B cell (primary cell): ENCODE measurements around the gene DENND5B. TPM values are rescaled to one million over a fixed set of nuclear protein-coding genes. Genes with fewer than 3 reads are reported as not detected.

Experiments
- ATAC-seq: fragments of 200-7000 bp; cut with Tn5 transposase; one replicate; pipeline ENCODE4 v1.10.0; 2021; ENCODE audit warnings: low read depth, mild to moderate bottlenecking, moderate number of reproducible peaks, moderate library complexity
- CTCF ChIA-PET: fragments of 350-600 bp; sonication (Branson Sonifier 250); formaldehyde crosslinking; loops from one replicate; lab custom pipeline; 2021; ENCODE audit warnings: antibody characterized with exemption, inconsistent platforms; lab: Charles Lee
- POLR2A ChIA-PET: fragments of 350-600 bp; sonication (Branson Sonifier 250); formaldehyde crosslinking; loops from one replicate; lab custom pipeline; 2021; ENCODE audit warnings: antibody characterized with exemption; lab: Charles Lee
- DNase-seq: peaks from one replicate; pipeline ENCODE4 v3.0.0; 2013
- H2AFZ ChIP-seq: 2 replicates; pipeline ENCODE4 v1.6.1; 2012; ENCODE audit warnings: mild to moderate bottlenecking, low read depth, low read length; ENCODE audit not compliant: insufficient read depth, poor library complexity, severe bottlenecking
- H3K27ac ChIP-seq, 2 donors: 1 replicate in 1 of 2; 2 replicates in 1 of 2; pipeline ENCODE4 v1.5.1; 2012 to 2013; ENCODE audit warnings: low read length in 2 of 2, mild to moderate bottlenecking in 2 of 2, moderate library complexity in 1 of 2
- H3K27me3 ChIP-seq, 4 experiments: fragments of 200-600 bp in 1 of 4; sonication (generic) in 1 of 4; replicated peaks in 1 of 4; 1 replicate in 2 of 4; 2 replicates in 2 of 4; pipeline versions ENCODE4 v1.6.1 to v1.7.0; 2013 to 2016; ENCODE audit warnings: low read length in 3 of 4, mild to moderate bottlenecking in 2 of 4, mixed read lengths in 1 of 4, moderate library complexity in 1 of 4; ENCODE audit not compliant: insufficient read depth in 4 of 4, control insufficient read depth in 3 of 4; ENCODE audit errors: control extremely low read depth in 1 of 4
- H3K36me3 ChIP-seq, 2 experiments: replicated peaks in 1 of 2; 1 replicate in 1 of 2; 2 replicates in 1 of 2; pipeline versions ENCODE4 v1.6.1 to v1.7.1; 2013; ENCODE audit warnings: low read length in 1 of 2; ENCODE audit not compliant: insufficient read depth in 2 of 2, control insufficient read depth in 1 of 2; ENCODE audit errors: control extremely low read depth in 1 of 2, extremely low read depth in 1 of 2
- H3K4me1 ChIP-seq, 2 donors: fragments of 200-600 bp in 1 of 2; sonication (generic) in 1 of 2; 1 replicate in 1 of 2; 2 replicates in 1 of 2; pipeline versions ENCODE4 v1.5.1 to v1.6.1; 2013 to 2017; ENCODE audit warnings: low read length in 2 of 2; ENCODE audit not compliant: control insufficient read depth in 2 of 2, insufficient read depth in 2 of 2
- H3K4me2 ChIP-seq: replicated peaks from 2 replicates; pipeline ENCODE3; 2012; ENCODE audit warnings: mild to moderate bottlenecking, low read depth, low read length; ENCODE audit not compliant: poor library complexity, severe bottlenecking
- H3K4me3 ChIP-seq, 5 experiments: fragments of 200-600 bp in 1 of 5; sonication (generic) in 1 of 5; 1 replicate in 3 of 5; 2 replicates in 2 of 5; pipeline versions ENCODE4 v1.5.1 to v1.7.0; 2011 to 2016; ENCODE audit warnings: low read length in 4 of 5, mild to moderate bottlenecking in 4 of 5, low read depth in 2 of 5, control low read depth in 1 of 5, moderate library complexity in 1 of 5; ENCODE audit not compliant: insufficient read depth in 1 of 5; ENCODE audit errors: control extremely low read depth in 1 of 5, extremely low read depth in 1 of 5
- H3K79me2 ChIP-seq: fragments of 200-600 bp; sonication (generic); one replicate; pipeline ENCODE4 v1.6.0; 2016; ENCODE audit warnings: low read length; ENCODE audit not compliant: control insufficient read depth, insufficient read depth
- H3K9ac ChIP-seq: fragments of 200-600 bp; sonication (generic); 2 replicates; pipeline ENCODE4 v1.6.1; 2017; ENCODE audit warnings: mild to moderate bottlenecking, low read length, moderate library complexity
- H3K9me3 ChIP-seq, 3 donors: one replicate each; pipeline versions ENCODE4 v1.6.1 to v1.7.1; 2013; ENCODE audit warnings: low read length in 2 of 3; ENCODE audit not compliant: control insufficient read depth in 2 of 3, insufficient read depth in 1 of 3; ENCODE audit errors: control extremely low read depth in 1 of 3
- H4K20me1 ChIP-seq: 2 replicates; pipeline ENCODE4 v1.6.0; 2012; ENCODE audit warnings: mild to moderate bottlenecking, low read length; ENCODE audit not compliant: insufficient read depth, control insufficient read depth, poor library complexity, severe bottlenecking
- H3K27ac Mint-ChIP-seq: one replicate; pipeline ENCODE4 v1.8.0; 2021; ENCODE audit warnings: mixed read lengths
- H3K27me3 Mint-ChIP-seq: one replicate; pipeline ENCODE4 v1.8.0; 2021; ENCODE audit warnings: mixed read lengths
- H3K4me1 Mint-ChIP-seq: one replicate; pipeline ENCODE4 v1.8.0; 2021; ENCODE audit warnings: mixed read lengths
- H3K4me3 Mint-ChIP-seq: one replicate; pipeline ENCODE4 v1.8.0; 2021; ENCODE audit warnings: mixed read lengths
- H3K9me3 Mint-ChIP-seq: one replicate; pipeline ENCODE4 v1.8.0; 2022; ENCODE audit warnings: mixed read lengths; ENCODE audit not compliant: insufficient read depth
- EZH2 ChIP-seq: IDR thresholded peaks from 2 replicates; pipeline ENCODE4 v1.6.1; 2012; ENCODE audit warnings: borderline replicate concordance, low read depth, mild to moderate bottlenecking, moderate library complexity, low read length; ENCODE audit not compliant: insufficient read depth, poor library complexity, severe bottlenecking
- WGBS: methylation state at CpG from one replicate; pipeline ENCODE4 v1.1.5; 2013; ENCODE audit warnings: missing lambda C conversion rate; ENCODE audit not compliant: insufficient coverage; 5-methylcytosine and 5-hydroxymethylcytosine counted together
- intact Hi-C: fragments of 100-400 bp; cut with micrococcal nuclease; formaldehyde crosslinking; loops from one replicate; pipeline ENCODE4 v1.10.0; 2022
- polyA plus RNA-seq: library from polyadenylated mRNA; depleted of rRNA; stranded (reverse); fragments of >200 nt; gene quantifications from 2 replicates; pipeline ENCODE4 v1.2.3, GENCODE V29; 2012
- total RNA-seq, 2 donors: library from RNA; stranded (reverse); fragments of 120-200 nt in 1 of 2; gene quantifications; 1 replicate in 1 of 2; 2 replicates in 1 of 2; pipeline versions ENCODE4 v1.2.3 to v1.2.4, GENCODE V29; 2013 to 2022
- TF ChIP-seq, protein P1 (sequence below): fragments of 200-600 bp; IDR thresholded peaks from one replicate; pipeline ENCODE4 v1.8.0; 2022; ENCODE audit warnings: antibody characterized with exemption, mild to moderate bottlenecking

The DENND5B gene
- total and polyA plus RNA-seq, 2 donors (not counting 1 experiment from before 2014, with no cell fraction given), result 18.7 to 55.3 TPM

DNA sequence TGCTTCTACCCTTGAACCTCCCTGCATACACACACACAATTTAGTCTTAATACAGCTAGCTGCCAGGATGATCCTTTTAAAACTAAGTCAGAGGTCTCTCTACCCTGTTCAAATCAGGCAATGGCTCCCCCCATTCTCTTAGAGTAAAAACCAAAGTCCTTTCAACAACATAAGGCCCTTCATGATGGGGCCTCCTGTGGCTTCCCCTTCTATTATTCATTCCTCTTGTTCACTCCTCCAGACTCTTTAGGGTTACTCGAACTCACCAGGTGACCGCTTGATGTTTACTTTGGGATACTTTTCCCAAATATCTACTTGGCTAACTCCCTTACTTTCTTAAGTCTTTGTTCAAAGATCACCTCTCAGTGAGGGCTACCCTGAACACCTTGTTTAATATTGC is 30.4 kb downstream of the DENND5B start:
- Histone ChIP-seq H3K9ac (no peak overlapping the region), H4K20me1 (peaks cover 68% of the 10 kb centered on the region), H3K27me3 (no peaks in the 10 kb centered on the region), H3K9me3 (peaks cover 0 to 16% (median 2%) of the 10 kb centered on the region in 3 donors), H3K79me2 (peaks cover 98% of the 10 kb centered on the region), H3K27ac (no peak overlapping the region), H3K4me2 (no peak overlapping the region), H3K4me3 (no peak overlapping the region), H2AFZ (no peak overlapping the region), H3K36me3 (peaks cover 0 to 3% of the 10 kb centered on the region in 2 experiments), H3K4me1 (peaks cover 17 to 29% of the 10 kb centered on the region in 2 donors)
- Mint-ChIP-seq H3K27me3 (no peaks in the 10 kb centered on the region), H3K4me1 (peaks cover 56% of the 10 kb centered on the region), H3K9me3 (no peaks in the 10 kb centered on the region), H3K4me3 (no peak overlapping the region), H3K27ac (no peak overlapping the region)
- DNase-seq (no peak), ATAC-seq (no peak)
- 83% methylated on average over 2 of the region's 2 CpGs for WGBS
- intact Hi-C loops, result loop anchor here (5.0 kb wide), 1 partner anchor 33 kb away; no protein-coding TSS in a partner anchor
- CTCF ChIA-PET, result no interaction called here
- POLR2A ChIA-PET, result no interaction called here
- TF ChIP-seq, protein P1, sequence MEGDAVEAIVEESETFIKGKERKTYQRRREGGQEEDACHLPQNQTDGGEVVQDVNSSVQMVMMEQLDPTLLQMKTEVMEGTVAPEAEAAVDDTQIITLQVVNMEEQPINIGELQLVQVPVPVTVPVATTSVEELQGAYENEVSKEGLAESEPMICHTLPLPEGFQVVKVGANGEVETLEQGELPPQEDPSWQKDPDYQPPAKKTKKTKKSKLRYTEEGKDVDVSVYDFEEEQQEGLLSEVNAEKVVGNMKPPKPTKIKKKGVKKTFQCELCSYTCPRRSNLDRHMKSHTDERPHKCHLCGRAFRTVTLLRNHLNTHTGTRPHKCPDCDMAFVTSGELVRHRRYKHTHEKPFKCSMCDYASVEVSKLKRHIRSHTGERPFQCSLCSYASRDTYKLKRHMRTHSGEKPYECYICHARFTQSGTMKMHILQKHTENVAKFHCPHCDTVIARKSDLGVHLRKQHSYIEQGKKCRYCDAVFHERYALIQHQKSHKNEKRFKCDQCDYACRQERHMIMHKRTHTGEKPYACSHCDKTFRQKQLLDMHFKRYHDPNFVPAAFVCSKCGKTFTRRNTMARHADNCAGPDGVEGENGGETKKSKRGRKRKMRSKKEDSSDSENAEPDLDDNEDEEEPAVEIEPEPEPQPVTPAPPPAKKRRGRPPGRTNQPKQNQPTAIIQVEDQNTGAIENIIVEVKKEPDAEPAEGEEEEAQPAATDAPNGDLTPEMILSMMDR, result no peak
- no peak for TF ChIP-seq EZH2

DNA sequence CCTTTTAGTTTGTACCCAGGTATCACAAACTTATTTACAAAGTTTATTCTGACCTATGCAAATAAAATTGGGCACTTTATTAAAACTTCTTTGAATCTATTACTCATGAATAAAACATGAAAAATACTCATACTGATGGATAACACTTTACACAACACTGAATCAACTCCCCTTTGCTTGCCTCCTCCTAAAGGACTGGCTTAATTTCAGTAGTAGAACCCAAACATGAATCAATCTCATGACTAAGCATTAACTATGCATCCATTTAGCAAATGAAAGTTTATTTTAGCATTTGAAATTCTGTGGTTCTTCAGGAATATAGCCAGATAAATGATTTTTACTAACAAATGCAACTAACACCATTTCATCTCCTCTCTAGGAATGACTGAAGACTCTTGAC is 32.4 kb downstream of the DENND5B start:
- H3K36me3 ChIP-seq, result peaks cover 0 to 3% of the 10 kb centered on the region in 2 experiments

More for the DNA sequence above, 32.4 kb downstream of the DENND5B start:
- Histone ChIP-seq H3K4me3 (no peak overlapping the region), H2AFZ (no peak overlapping the region), H3K27me3 (no peaks in the 10 kb centered on the region), H4K20me1 (peaks cover 62% of the 10 kb centered on the region), H3K9me3 (peaks cover 0 to 18% (median 2%) of the 10 kb centered on the region in 3 donors), H3K4me2 (no peak overlapping the region), H3K27ac (no peak overlapping the region), H3K9ac (no peak overlapping the region), H3K4me1 (peaks cover 16% of the 10 kb centered on the region in 2 donors), H3K79me2 (peaks cover 85% of the 10 kb centered on the region)
- intact Hi-C loops, result no loop called here
- ChIA-PET POLR2A (no interaction called here), CTCF (no interaction called here)
- ATAC-seq, result no peak
- TF ChIP-seq, protein P1, result no peak
- TF ChIP-seq EZH2, result no peak
- H3K4me3 Mint-ChIP-seq, result no peak overlapping the region
- H3K4me1 Mint-ChIP-seq, result peaks cover 40% of the 10 kb centered on the region
- DNase-seq, result no peak
- H3K27me3 Mint-ChIP-seq, result no peaks in the 10 kb centered on the region
- no peaks in the 10 kb centered on the region for H3K9me3 Mint-ChIP-seq
- H3K27ac Mint-ChIP-seq, result no peak overlapping the region
